ENCODE data around the gene HECTD3. TPM values are rescaled to one million over a fixed set of nuclear protein-coding genes. Genes with fewer than 3 reads are reported as not detected.

Gene HECTD3
- total and polyA plus RNA-seq, 9 of the 15 experiments (the other 6 are each of a cell fraction or from before 2014, with no cell fraction given), result 6.3 to 50.8 (median 18.9) TPM

DNA sequence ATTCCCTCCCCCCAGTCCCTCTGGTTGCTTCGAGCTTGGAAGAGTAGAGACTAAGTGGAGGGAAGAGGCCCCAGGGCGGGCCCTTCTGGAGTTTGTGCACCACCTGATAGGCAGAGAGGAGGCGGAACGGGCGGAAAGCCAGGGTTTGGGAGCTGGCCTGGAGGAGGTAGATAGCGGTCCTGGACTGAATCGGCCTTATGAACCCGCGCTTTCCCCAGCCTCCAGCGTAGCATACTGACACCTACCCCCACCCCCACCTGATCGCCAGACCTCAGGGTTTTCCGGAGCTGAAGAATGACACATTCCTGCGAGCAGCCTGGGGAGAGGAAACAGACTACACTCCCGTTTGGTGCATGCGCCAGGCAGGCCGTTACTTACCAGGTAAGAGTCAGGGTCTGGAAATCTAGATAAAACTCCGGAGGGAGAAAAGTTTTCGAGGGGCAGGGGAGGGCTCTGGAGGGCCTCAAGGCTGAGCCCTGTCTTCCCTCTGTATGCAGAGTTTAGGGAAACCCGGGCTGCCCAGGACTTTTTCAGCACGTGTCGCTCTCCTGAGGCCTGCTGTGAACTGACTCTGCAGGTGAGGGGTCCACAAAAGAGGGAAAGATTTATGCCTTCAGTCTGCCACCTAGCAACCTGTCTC lies 1.6 kb upstream of the HECTD3 start (continued):
- TF ChIP-seq, protein P1, sequence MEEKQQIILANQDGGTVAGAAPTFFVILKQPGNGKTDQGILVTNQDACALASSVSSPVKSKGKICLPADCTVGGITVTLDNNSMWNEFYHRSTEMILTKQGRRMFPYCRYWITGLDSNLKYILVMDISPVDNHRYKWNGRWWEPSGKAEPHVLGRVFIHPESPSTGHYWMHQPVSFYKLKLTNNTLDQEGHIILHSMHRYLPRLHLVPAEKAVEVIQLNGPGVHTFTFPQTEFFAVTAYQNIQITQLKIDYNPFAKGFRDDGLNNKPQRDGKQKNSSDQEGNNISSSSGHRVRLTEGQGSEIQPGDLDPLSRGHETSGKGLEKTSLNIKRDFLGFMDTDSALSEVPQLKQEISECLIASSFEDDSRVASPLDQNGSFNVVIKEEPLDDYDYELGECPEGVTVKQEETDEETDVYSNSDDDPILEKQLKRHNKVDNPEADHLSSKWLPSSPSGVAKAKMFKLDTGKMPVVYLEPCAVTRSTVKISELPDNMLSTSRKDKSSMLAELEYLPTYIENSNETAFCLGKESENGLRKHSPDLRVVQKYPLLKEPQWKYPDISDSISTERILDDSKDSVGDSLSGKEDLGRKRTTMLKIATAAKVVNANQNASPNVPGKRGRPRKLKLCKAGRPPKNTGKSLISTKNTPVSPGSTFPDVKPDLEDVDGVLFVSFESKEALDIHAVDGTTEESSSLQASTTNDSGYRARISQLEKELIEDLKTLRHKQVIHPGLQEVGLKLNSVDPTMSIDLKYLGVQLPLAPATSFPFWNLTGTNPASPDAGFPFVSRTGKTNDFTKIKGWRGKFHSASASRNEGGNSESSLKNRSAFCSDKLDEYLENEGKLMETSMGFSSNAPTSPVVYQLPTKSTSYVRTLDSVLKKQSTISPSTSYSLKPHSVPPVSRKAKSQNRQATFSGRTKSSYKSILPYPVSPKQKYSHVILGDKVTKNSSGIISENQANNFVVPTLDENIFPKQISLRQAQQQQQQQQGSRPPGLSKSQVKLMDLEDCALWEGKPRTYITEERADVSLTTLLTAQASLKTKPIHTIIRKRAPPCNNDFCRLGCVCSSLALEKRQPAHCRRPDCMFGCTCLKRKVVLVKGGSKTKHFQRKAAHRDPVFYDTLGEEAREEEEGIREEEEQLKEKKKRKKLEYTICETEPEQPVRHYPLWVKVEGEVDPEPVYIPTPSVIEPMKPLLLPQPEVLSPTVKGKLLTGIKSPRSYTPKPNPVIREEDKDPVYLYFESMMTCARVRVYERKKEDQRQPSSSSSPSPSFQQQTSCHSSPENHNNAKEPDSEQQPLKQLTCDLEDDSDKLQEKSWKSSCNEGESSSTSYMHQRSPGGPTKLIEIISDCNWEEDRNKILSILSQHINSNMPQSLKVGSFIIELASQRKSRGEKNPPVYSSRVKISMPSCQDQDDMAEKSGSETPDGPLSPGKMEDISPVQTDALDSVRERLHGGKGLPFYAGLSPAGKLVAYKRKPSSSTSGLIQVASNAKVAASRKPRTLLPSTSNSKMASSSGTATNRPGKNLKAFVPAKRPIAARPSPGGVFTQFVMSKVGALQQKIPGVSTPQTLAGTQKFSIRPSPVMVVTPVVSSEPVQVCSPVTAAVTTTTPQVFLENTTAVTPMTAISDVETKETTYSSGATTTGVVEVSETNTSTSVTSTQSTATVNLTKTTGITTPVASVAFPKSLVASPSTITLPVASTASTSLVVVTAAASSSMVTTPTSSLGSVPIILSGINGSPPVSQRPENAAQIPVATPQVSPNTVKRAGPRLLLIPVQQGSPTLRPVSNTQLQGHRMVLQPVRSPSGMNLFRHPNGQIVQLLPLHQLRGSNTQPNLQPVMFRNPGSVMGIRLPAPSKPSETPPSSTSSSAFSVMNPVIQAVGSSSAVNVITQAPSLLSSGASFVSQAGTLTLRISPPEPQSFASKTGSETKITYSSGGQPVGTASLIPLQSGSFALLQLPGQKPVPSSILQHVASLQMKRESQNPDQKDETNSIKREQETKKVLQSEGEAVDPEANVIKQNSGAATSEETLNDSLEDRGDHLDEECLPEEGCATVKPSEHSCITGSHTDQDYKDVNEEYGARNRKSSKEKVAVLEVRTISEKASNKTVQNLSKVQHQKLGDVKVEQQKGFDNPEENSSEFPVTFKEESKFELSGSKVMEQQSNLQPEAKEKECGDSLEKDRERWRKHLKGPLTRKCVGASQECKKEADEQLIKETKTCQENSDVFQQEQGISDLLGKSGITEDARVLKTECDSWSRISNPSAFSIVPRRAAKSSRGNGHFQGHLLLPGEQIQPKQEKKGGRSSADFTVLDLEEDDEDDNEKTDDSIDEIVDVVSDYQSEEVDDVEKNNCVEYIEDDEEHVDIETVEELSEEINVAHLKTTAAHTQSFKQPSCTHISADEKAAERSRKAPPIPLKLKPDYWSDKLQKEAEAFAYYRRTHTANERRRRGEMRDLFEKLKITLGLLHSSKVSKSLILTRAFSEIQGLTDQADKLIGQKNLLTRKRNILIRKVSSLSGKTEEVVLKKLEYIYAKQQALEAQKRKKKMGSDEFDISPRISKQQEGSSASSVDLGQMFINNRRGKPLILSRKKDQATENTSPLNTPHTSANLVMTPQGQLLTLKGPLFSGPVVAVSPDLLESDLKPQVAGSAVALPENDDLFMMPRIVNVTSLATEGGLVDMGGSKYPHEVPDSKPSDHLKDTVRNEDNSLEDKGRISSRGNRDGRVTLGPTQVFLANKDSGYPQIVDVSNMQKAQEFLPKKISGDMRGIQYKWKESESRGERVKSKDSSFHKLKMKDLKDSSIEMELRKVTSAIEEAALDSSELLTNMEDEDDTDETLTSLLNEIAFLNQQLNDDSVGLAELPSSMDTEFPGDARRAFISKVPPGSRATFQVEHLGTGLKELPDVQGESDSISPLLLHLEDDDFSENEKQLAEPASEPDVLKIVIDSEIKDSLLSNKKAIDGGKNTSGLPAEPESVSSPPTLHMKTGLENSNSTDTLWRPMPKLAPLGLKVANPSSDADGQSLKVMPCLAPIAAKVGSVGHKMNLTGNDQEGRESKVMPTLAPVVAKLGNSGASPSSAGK (IDR thresholded peaks at IDR 0.05), result peak; percentile 86
- TF ChIP-seq ZNF586 (CRISPR knock-in tag; conservative IDR thresholded peaks at IDR 0.05), result no peak
- peak; percentile 96 for TF ChIP-seq HDAC3 (IDR thresholded peaks at IDR 0.05; ENCODE audit: borderline replicate concordance, partially characterized antibody)
- TF ChIP-seq E2F1 (CRISPR knock-in tag; IDR thresholded peaks at IDR 0.05), result peak; percentile 70; the same call in 1 of the 2 replicates
- no peak for TF ChIP-seq EZH2 (IDR thresholded peaks at IDR 0.05; ENCODE audit: borderline replicate concordance, low read depth, low read length)
- no peak for TF ChIP-seq CHD4 (IDR thresholded peaks at IDR 0.05; ENCODE audit: insufficient read depth, insufficient replicate concordance, low read depth, low read length, poor library complexity, severe bottlenecking)
- TF ChIP-seq ZNF274 (IDR thresholded peaks at IDR 0.05; ENCODE audit: borderline replicate concordance, low read depth, low read length), result no peak
- TF ChIP-seq SETDB1 (IDR thresholded peaks at IDR 0.05; ENCODE audit: low read length), result no peak
- peak; percentile 96 for TF ChIP-seq TEAD4 (IDR thresholded peaks at IDR 0.05; ENCODE audit: low read length)
- TF ChIP-seq TEAD4 (CRISPR knock-in tag; IDR thresholded peaks at IDR 0.05; ENCODE audit: borderline replicate concordance), result no peak
- 0 out of 2 replicates have a peak, but pooled peaks have one; percentile 1 for TF ChIP-seq MAFF (IDR thresholded peaks at IDR 0.05; ENCODE audit: low read length)
- TF ChIP-seq CREB3L1 (IDR thresholded peaks at IDR 0.05; ENCODE audit: borderline replicate concordance, low read depth), result peak; percentile 74
- no peak for TF ChIP-seq HDGF (IDR thresholded peaks at IDR 0.05)
